ENCODE measurements around the gene HEMGN. TPM values are rescaled to one million over a fixed set of nuclear protein-coding genes. Genes with fewer than 3 reads are reported as not detected.

HEMGN gene
- total and polyA plus RNA-seq, 10 of the 15 experiments (the other 5 are each of a cell fraction or from before 2014, with no cell fraction given), result 0.03 to 0.28 (median 0.09) TPM; not detected in 4

DNA sequence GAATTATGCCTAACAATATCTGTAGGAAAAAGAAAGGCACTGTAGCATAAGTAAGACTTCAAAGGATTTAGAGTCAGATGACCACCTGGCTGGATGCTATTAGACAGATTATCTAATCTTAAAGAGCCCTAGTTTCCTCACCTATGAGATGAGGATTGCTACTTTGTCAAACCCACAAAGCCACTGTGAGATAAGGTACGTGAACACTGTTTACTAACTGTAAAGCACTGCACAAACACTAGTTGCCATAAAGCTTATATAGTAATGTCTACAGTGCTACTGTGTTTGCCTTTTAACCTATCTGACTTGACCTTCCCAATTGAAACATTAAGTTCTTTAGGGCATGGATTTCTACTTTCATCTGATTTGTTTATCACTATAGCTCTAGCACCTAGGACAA lies 26.0 kb downstream of the HEMGN start (continued):
- TF ChIP-seq HCFC1 (IDR thresholded peaks at IDR 0.05; ENCODE audit: low read length) (no peak), TCF7 (IDR thresholded peaks at IDR 0.05; ENCODE audit: borderline replicate concordance) (no peak)

DNA sequence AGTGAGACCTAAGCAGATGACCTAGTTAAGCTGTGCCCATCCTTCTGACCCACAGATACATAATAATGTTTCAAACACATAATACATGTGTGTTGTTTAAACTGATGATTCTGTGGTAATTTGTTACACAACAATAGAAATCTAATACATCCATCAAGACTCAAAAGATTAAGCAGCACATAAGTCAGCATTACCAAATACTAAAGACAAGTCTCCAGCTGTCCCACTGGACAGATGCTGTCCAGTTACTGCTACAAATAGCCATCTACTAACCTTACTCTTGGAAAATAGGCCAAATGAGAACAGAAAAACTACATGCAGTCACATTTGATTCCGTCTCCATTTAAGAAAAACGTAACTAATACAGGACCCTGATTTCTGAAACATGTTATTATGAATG lies 26.4 kb downstream of the HEMGN start:
- no peak for DNase-seq (ENCODE audit: low read depth, low spot score)
- no peaks in the 10 kb centered on the region for H3K79me2 ChIP-seq (ENCODE audit: control insufficient read depth, insufficient read depth, low read length)
- H3K36me3 ChIP-seq (ENCODE audit: control insufficient read depth in 2 of 2, insufficient read depth in 2 of 2, low read length in 1 of 2), result peaks cover 3 to 18% of the 10 kb centered on the region in 2 experiments
- no TSS peak for BruUV-seq (replicated peaks)
- no peak for ATAC-seq
- no peak for FAIRE-seq
- peaks cover 3% of the 10 kb centered on the region; the same call in 1 of the 2 replicates for H3K4me1 ChIP-seq (ENCODE audit: control insufficient read depth, insufficient read depth, low read length)
- ChIA-PET SMC1A (ENCODE audit: uncharacterized antibody, unreplicated experiment) (interaction anchor here (2.6 kb wide), 1 partner anchor 12 kb away, joined by 7 read pairs; no protein-coding TSS in a partner anchor), CTCF (interaction anchor here (0.5 to 4.4 kb wide), 5 partner anchors 10 to 348 kb away, joined by 3 to 30 read pairs (median 3); no protein-coding TSS in a partner anchor), RAD21 (ENCODE audit: unreplicated experiment) (no interaction called here), POLR2A (interaction anchor here (0.9 to 1.1 kb wide), 3 partner anchors 11 to 266 kb away, joined by 3 read pairs; partner anchors contain the start of gene TRMO)
- no peak overlapping the region for H3K4me2 ChIP-seq (ENCODE audit: control insufficient read depth, insufficient read depth)
- 98% methylated on average over 2 of the region's 2 CpGs for WGBS (ENCODE audit: insufficient coverage, insufficient replicate concordance, low lambda C conversion rate, missing lambda C conversion rate)
- intact Hi-C loops (cut with micrococcal nuclease; ENCODE audit: unreplicated experiment), result no loop called here
- H2AFZ ChIP-seq (ENCODE audit: control insufficient read depth, low read depth, low read length), result no peak overlapping the region
- H3K9me3 ChIP-seq (replicated peaks; ENCODE audit: control insufficient read depth, insufficient read depth, low read length), result no peaks in the 10 kb centered on the region
- in situ Hi-C loops (cut with MboI), result no loop called here
- H4K20me1 ChIP-seq (ENCODE audit: control insufficient read depth, insufficient read depth), result no peaks in the 10 kb centered on the region
- no peaks in the 10 kb centered on the region for H3K27me3 ChIP-seq (replicated peaks in 1 of 2; ENCODE audit: control insufficient read depth in 2 of 2, insufficient read depth in 2 of 2, low read length in 1 of 2)
- H3K4me3 ChIP-seq, result no peak overlapping the region
- H3K9ac ChIP-seq (ENCODE audit: control insufficient read depth, insufficient read depth, low read length), result no peak overlapping the region
- no peak overlapping the region for H3K27ac ChIP-seq (ENCODE audit: control insufficient read depth, insufficient read depth)
- TF ChIP-seq, protein P1, sequence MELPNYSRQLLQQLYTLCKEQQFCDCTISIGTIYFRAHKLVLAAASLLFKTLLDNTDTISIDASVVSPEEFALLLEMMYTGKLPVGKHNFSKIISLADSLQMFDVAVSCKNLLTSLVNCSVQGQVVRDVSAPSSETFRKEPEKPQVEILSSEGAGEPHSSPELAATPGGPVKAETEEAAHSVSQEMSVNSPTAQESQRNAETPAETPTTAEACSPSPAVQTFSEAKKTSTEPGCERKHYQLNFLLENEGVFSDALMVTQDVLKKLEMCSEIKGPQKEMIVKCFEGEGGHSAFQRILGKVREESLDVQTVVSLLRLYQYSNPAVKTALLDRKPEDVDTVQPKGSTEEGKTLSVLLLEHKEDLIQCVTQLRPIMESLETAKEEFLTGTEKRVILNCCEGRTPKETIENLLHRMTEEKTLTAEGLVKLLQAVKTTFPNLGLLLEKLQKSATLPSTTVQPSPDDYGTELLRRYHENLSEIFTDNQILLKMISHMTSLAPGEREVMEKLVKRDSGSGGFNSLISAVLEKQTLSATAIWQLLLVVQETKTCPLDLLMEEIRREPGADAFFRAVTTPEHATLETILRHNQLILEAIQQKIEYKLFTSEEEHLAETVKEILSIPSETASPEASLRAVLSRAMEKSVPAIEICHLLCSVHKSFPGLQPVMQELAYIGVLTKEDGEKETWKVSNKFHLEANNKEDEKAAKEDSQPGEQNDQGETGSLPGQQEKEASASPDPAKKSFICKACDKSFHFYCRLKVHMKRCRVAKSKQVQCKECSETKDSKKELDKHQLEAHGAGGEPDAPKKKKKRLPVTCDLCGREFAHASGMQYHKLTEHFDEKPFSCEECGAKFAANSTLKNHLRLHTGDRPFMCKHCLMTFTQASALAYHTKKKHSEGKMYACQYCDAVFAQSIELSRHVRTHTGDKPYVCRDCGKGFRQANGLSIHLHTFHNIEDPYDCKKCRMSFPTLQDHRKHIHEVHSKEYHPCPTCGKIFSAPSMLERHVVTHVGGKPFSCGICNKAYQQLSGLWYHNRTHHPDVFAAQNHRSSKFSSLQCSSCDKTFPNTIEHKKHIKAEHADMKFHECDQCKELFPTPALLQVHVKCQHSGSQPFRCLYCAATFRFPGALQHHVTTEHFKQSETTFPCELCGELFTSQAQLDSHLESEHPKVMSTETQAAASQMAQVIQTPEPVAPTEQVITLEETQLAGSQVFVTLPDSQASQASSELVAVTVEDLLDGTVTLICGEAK (IDR thresholded peaks at IDR 0.05; ENCODE audit: borderline replicate concordance), result no peak
- TF ChIP-seq, protein P2, sequence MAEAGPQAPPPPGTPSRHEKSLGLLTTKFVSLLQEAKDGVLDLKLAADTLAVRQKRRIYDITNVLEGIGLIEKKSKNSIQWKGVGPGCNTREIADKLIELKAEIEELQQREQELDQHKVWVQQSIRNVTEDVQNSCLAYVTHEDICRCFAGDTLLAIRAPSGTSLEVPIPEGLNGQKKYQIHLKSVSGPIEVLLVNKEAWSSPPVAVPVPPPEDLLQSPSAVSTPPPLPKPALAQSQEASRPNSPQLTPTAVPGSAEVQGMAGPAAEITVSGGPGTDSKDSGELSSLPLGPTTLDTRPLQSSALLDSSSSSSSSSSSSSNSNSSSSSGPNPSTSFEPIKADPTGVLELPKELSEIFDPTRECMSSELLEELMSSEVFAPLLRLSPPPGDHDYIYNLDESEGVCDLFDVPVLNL (IDR thresholded peaks at IDR 0.05; ENCODE audit: low read depth, low read length), result no peak
- TF ChIP-seq IKZF2 (IDR thresholded peaks at IDR 0.05) (no peak), MTA2 (IDR thresholded peaks at IDR 0.05; ENCODE audit: low read depth) (no peak), NFYB (IDR thresholded peaks at IDR 0.05; ENCODE audit: insufficient read depth, low read depth, low read length) (no peak), ZNF622 (IDR thresholded peaks at IDR 0.05) (no peak), PML (IDR thresholded peaks at IDR 0.05; ENCODE audit: low read length) (no peak), POLR2A (IDR thresholded peaks at IDR 0.05; ENCODE audit: low read depth, low read length) (no peak)
- TF ChIP-seq, protein P3, sequence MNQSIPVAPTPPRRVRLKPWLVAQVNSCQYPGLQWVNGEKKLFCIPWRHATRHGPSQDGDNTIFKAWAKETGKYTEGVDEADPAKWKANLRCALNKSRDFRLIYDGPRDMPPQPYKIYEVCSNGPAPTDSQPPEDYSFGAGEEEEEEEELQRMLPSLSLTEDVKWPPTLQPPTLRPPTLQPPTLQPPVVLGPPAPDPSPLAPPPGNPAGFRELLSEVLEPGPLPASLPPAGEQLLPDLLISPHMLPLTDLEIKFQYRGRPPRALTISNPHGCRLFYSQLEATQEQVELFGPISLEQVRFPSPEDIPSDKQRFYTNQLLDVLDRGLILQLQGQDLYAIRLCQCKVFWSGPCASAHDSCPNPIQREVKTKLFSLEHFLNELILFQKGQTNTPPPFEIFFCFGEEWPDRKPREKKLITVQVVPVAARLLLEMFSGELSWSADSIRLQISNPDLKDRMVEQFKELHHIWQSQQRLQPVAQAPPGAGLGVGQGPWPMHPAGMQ (IDR thresholded peaks at IDR 0.05; ENCODE audit: borderline replicate concordance), result no peak
- TF ChIP-seq, protein P4, sequence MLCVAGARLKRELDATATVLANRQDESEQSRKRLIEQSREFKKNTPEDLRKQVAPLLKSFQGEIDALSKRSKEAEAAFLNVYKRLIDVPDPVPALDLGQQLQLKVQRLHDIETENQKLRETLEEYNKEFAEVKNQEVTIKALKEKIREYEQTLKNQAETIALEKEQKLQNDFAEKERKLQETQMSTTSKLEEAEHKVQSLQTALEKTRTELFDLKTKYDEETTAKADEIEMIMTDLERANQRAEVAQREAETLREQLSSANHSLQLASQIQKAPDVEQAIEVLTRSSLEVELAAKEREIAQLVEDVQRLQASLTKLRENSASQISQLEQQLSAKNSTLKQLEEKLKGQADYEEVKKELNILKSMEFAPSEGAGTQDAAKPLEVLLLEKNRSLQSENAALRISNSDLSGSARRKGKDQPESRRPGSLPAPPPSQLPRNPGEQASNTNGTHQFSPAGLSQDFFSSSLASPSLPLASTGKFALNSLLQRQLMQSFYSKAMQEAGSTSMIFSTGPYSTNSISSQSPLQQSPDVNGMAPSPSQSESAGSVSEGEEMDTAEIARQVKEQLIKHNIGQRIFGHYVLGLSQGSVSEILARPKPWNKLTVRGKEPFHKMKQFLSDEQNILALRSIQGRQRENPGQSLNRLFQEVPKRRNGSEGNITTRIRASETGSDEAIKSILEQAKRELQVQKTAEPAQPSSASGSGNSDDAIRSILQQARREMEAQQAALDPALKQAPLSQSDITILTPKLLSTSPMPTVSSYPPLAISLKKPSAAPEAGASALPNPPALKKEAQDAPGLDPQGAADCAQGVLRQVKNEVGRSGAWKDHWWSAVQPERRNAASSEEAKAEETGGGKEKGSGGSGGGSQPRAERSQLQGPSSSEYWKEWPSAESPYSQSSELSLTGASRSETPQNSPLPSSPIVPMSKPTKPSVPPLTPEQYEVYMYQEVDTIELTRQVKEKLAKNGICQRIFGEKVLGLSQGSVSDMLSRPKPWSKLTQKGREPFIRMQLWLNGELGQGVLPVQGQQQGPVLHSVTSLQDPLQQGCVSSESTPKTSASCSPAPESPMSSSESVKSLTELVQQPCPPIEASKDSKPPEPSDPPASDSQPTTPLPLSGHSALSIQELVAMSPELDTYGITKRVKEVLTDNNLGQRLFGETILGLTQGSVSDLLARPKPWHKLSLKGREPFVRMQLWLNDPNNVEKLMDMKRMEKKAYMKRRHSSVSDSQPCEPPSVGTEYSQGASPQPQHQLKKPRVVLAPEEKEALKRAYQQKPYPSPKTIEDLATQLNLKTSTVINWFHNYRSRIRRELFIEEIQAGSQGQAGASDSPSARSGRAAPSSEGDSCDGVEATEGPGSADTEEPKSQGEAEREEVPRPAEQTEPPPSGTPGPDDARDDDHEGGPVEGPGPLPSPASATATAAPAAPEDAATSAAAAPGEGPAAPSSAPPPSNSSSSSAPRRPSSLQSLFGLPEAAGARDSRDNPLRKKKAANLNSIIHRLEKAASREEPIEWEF (IDR thresholded peaks at IDR 0.05; ENCODE audit: insufficient replicate concordance, low read depth, low read length), result no peak

Measured in GM12878 (cell line).